Neuronal stem cell (in vitro differentiated cells): Measurements from ENCODE around the gene RARA.
"Not testable (repeated sequence)": the region's sequence is repeated elsewhere in the genome, so short reads cannot be mapped to it uniquely, and the experiment has no call there.

ENCODE experiments used
- DNase-seq: peaks from one replicate; pipeline ENCODE4 v3.0.0-alpha.2; 2013; ENCODE audit warnings: low spot score
- H2AFZ ChIP-seq: one replicate; pipeline ENCODE4 v1.6.1; 2013; ENCODE audit warnings: mild to moderate bottlenecking, low read length, inconsistent platforms
- H2AK5ac ChIP-seq: 2 replicates; pipeline ENCODE4 v1.6.1; 2013; ENCODE audit warnings: low read depth, mild to moderate bottlenecking, inconsistent platforms, low read length, moderate library complexity, mixed read lengths
- H2BK120ac ChIP-seq: 2 replicates; pipeline ENCODE4 v1.6.1; 2013; ENCODE audit warnings: low read depth, mild to moderate bottlenecking, inconsistent platforms, low read length, moderate library complexity, mixed read lengths
- H2BK12ac ChIP-seq: one replicate; pipeline ENCODE4 v1.6.1; 2013; ENCODE audit warnings: low read length, inconsistent platforms
- H2BK15ac ChIP-seq: 2 replicates; pipeline ENCODE4 v1.6.1; 2013; ENCODE audit warnings: mild to moderate bottlenecking, low read length, inconsistent platforms, mixed read lengths
- H2BK5ac ChIP-seq: one replicate; pipeline ENCODE4 v1.6.1; 2013; ENCODE audit warnings: inconsistent platforms, mild to moderate bottlenecking, low read length, moderate library complexity
- H3K14ac ChIP-seq: one replicate; pipeline ENCODE4 v1.6.1; 2013; ENCODE audit warnings: low read length, inconsistent platforms
- H3K18ac ChIP-seq: 2 replicates; pipeline ENCODE4 v1.6.1; 2013; ENCODE audit warnings: low read length, inconsistent platforms
- H3K23ac ChIP-seq: 2 replicates; pipeline ENCODE4 v1.6.1; 2013; ENCODE audit warnings: low read depth, mild to moderate bottlenecking, mixed read lengths, low read length, inconsistent platforms; ENCODE audit not compliant: poor library complexity
- H3K27ac ChIP-seq: replicated peaks from 3 replicates; pipeline ENCODE4 v1.5.1; 2013; ENCODE audit warnings: low read length, inconsistent platforms
- H3K27me3 ChIP-seq, 3 experiments: 2 replicates each; pipeline ENCODE4 v1.6.1; 2013; ENCODE audit warnings: low read length in 3 of 3, mild to moderate bottlenecking in 2 of 3, inconsistent platforms in 1 of 3, low read depth in 1 of 3, mixed read lengths in 1 of 3, moderate library complexity in 1 of 3; ENCODE audit not compliant: control insufficient read depth in 3 of 3, insufficient read depth in 3 of 3
- H3K36me3 ChIP-seq, 2 donors: replicated peaks in 1 of 2; 2 replicates each; pipeline ENCODE4 v1.6.1; 2013; ENCODE audit warnings: low read length in 2 of 2; ENCODE audit not compliant: control insufficient read depth in 2 of 2, insufficient read depth in 2 of 2
- H3K4ac ChIP-seq: 2 replicates; pipeline ENCODE4 v1.6.1; 2013; ENCODE audit warnings: inconsistent platforms, mild to moderate bottlenecking, low read length, moderate library complexity
- H3K4me1 ChIP-seq, 2 donors: 1 replicate in 1 of 2; 2 replicates in 1 of 2; pipeline ENCODE4 v1.6.1; 2013; ENCODE audit warnings: low read length in 2 of 2, low read depth in 1 of 2; ENCODE audit not compliant: control insufficient read depth in 2 of 2, insufficient read depth in 1 of 2
- H3K4me2 ChIP-seq: one replicate; pipeline ENCODE4 v1.6.1; 2013; ENCODE audit warnings: mild to moderate bottlenecking, low read length, inconsistent platforms; ENCODE audit not compliant: insufficient read depth, poor library complexity, severe bottlenecking
- H3K4me3 ChIP-seq, 2 donors: 2 replicates each; pipeline ENCODE4 v1.5.1; 2013; ENCODE audit warnings: low read length in 2 of 2, mild to moderate bottlenecking in 2 of 2, inconsistent platforms in 1 of 2, moderate library complexity in 1 of 2
- H3K79me1 ChIP-seq: one replicate; pipeline ENCODE4 v1.6.1; 2013; ENCODE audit warnings: low read depth, mild to moderate bottlenecking, inconsistent platforms, low read length, moderate library complexity
- H3K9ac ChIP-seq: one replicate; pipeline ENCODE4 v1.6.1; 2013; ENCODE audit warnings: mild to moderate bottlenecking, low read depth, low read length, inconsistent platforms; ENCODE audit not compliant: poor library complexity
- H3K9me3 ChIP-seq, 2 donors: replicated peaks in 1 of 2; 2 replicates each; pipeline versions ENCODE3 to v1.6.1; 2013; ENCODE audit warnings: low read length in 2 of 2, mild to moderate bottlenecking in 2 of 2, inconsistent platforms in 1 of 2, low read depth in 1 of 2, mixed read lengths in 1 of 2, moderate library complexity in 1 of 2; ENCODE audit not compliant: control insufficient read depth in 2 of 2, insufficient read depth in 1 of 2
- H4K8ac ChIP-seq: one replicate; pipeline ENCODE4 v1.6.1; 2013; ENCODE audit warnings: low read depth, mild to moderate bottlenecking, inconsistent platforms, low read length, moderate library complexity
- H4K91ac ChIP-seq: one replicate; pipeline ENCODE4 v1.6.1; 2013; ENCODE audit warnings: low read length, low read depth, mild to moderate bottlenecking, inconsistent platforms; ENCODE audit not compliant: poor library complexity
- WGBS, 2 donors: extraction: QIAGEN DNeasy Blood & Tissue Kit; methylation state at CpG; one replicate each; pipeline ENCODE4 v1.1.7; 2013; ENCODE audit warnings: missing lambda C conversion rate in 2 of 2, mixed read lengths in 1 of 2; ENCODE audit not compliant: insufficient read length in 2 of 2, insufficient replicate concordance in 1 of 2; ENCODE audit errors: extremely low coverage in 2 of 2; 5-methylcytosine and 5-hydroxymethylcytosine counted together

Gene RARA

GRCh38 chr17:40377832-40378231 is 68.9 kb downstream of the RARA start:
- Histone ChIP-seq H2BK12ac (no peak overlapping the region), H3K27me3 (no peaks in the 10 kb centered on the region), H2AK5ac (no peak overlapping the region), H3K14ac (no peak overlapping the region), H3K9ac (no peak overlapping the region), H2BK5ac (no peak overlapping the region), H3K4me2 (no peak overlapping the region), H3K4ac (no peak overlapping the region), H3K4me3 (no peak overlapping the region), H3K23ac (no peak overlapping the region), H2BK120ac (no peak overlapping the region), H3K79me1 (no peaks in the 10 kb centered on the region), H2AFZ (no peak overlapping the region), H3K9me3 (no peaks in the 10 kb centered on the region), H4K91ac (no peak overlapping the region), H3K4me1 (no peaks in the 10 kb centered on the region), H3K36me3 (no peaks in the 10 kb centered on the region), H4K8ac (no peak overlapping the region), H3K27ac (no peak overlapping the region), H2BK15ac (no peak overlapping the region), H3K18ac (no peak overlapping the region)
- WGBS, 2 donors = no CpG with 5 or more reads among the region's 13 CpGs
- DNase-seq = no peak

GRCh38 chr17:40378966-40379365 is 70.0 kb downstream of the RARA start:
- H3K18ac ChIP-seq = no peak overlapping the region
- no peak overlapping the region for H2BK5ac ChIP-seq
- no peaks in the 10 kb centered on the region for H3K79me1 ChIP-seq
- H3K23ac ChIP-seq = no peak overlapping the region
- WGBS, 2 donors = no CpG with 5 or more reads among the region's 7 CpGs
- H2BK15ac ChIP-seq = no peak overlapping the region
- H3K36me3 ChIP-seq = no peaks in the 10 kb centered on the region
- H4K91ac ChIP-seq = no peak overlapping the region
- H3K4me2 ChIP-seq = no peak overlapping the region
- no peak overlapping the region for H2BK120ac ChIP-seq
- no peak overlapping the region for H3K4me3 ChIP-seq
- H3K14ac ChIP-seq = no peak overlapping the region
- DNase-seq = no peak
- no peak overlapping the region for H3K4ac ChIP-seq
- no peaks in the 10 kb centered on the region for H3K4me1 ChIP-seq
- no peaks in the 10 kb centered on the region for H3K27me3 ChIP-seq
- no peak overlapping the region for H2BK12ac ChIP-seq
- no peaks in the 10 kb centered on the region for H3K9me3 ChIP-seq
- no peak overlapping the region for H4K8ac ChIP-seq
- no peak overlapping the region for H3K27ac ChIP-seq
- H2AK5ac ChIP-seq = no peak overlapping the region
- no peak overlapping the region for H3K9ac ChIP-seq
- H2AFZ ChIP-seq = no peak overlapping the region

- H3K23ac ChIP-seq = no peak overlapping the region
- WGBS, 2 donors = no CpG with 5 or more reads among the region's 4 CpGs
Measured at GRCh38 chr17:40382251-40382650, 73.3 kb downstream of the RARA start.

GRCh38 chr17:40386555-40386954 is 77.6 kb downstream of the RARA start:
- not testable (repeated sequence) for H3K4ac ChIP-seq, H3K4me2 ChIP-seq, DNase-seq, H4K8ac ChIP-seq, H3K9ac ChIP-seq, H3K27me3 ChIP-seq, H2BK120ac ChIP-seq, H3K9me3 ChIP-seq, H2BK12ac ChIP-seq, H3K4me1 ChIP-seq, H3K4me3 ChIP-seq, H2AK5ac ChIP-seq, H3K18ac ChIP-seq, H3K79me1 ChIP-seq, H2BK5ac ChIP-seq, H3K23ac ChIP-seq, H4K91ac ChIP-seq, H3K27ac ChIP-seq, H3K14ac ChIP-seq, H2BK15ac ChIP-seq, H2AFZ ChIP-seq
- H3K36me3 ChIP-seq = peaks cover 13 to 51% of the 10 kb centered on the region in 2 donors
- no CpG with 5 or more reads among the region's 3 CpGs for WGBS, 2 donors

More at GRCh38 chr17:40382251-40382650, 73.3 kb downstream of the RARA start:
- no peak overlapping the region for H3K27ac ChIP-seq
- H3K14ac ChIP-seq = no peak overlapping the region
- H3K9me3 ChIP-seq = no peaks in the 10 kb centered on the region
- H3K18ac ChIP-seq = no peak overlapping the region
- no peak overlapping the region for H2BK12ac ChIP-seq
- no peak overlapping the region for H3K4me3 ChIP-seq
- no peak overlapping the region for H2AFZ ChIP-seq
- no peak overlapping the region for H2AK5ac ChIP-seq
- H3K4ac ChIP-seq = no peak overlapping the region
- H4K8ac ChIP-seq = no peak overlapping the region
- peaks cover 0 to 9% of the 10 kb centered on the region in 2 donors for H3K36me3 ChIP-seq
- no peaks in the 10 kb centered on the region for H3K79me1 ChIP-seq
- H3K27me3 ChIP-seq = no peaks in the 10 kb centered on the region
- no peaks in the 10 kb centered on the region for H3K4me1 ChIP-seq
- H3K4me2 ChIP-seq = no peak overlapping the region
- no peak overlapping the region for H2BK120ac ChIP-seq
- H3K9ac ChIP-seq = no peak overlapping the region
- H2BK15ac ChIP-seq = no peak overlapping the region
- H4K91ac ChIP-seq = no peak overlapping the region
- no peak for DNase-seq
- H2BK5ac ChIP-seq = no peak overlapping the region
